HG03095 (cell line): Measurements from ENCODE around the gene PHF3.

Experiments
- ATAC-seq: cut with Tn5 transposase; IDR thresholded peaks from one replicate; pipeline ENCODE4 v1.9.1; 2021; ENCODE audit warnings: moderate library complexity; ENCODE audit not compliant: unreplicated experiment

Gene PHF3

GRCh38 chr6:63760199-63760598, 124.6 kb downstream of the PHF3 start:
- ATAC-seq: no peak

GRCh38 chr6:63764318-63764916, 128.8 kb downstream of the PHF3 start:
- ATAC-seq: no peak
